ENCODE measurements around the gene PPP5C.
"Not testable (repeated sequence)": the region's sequence is repeated elsewhere in the genome, so short reads cannot be mapped to it uniquely, and the experiment has no call there.

The PPP5C gene

DNA sequence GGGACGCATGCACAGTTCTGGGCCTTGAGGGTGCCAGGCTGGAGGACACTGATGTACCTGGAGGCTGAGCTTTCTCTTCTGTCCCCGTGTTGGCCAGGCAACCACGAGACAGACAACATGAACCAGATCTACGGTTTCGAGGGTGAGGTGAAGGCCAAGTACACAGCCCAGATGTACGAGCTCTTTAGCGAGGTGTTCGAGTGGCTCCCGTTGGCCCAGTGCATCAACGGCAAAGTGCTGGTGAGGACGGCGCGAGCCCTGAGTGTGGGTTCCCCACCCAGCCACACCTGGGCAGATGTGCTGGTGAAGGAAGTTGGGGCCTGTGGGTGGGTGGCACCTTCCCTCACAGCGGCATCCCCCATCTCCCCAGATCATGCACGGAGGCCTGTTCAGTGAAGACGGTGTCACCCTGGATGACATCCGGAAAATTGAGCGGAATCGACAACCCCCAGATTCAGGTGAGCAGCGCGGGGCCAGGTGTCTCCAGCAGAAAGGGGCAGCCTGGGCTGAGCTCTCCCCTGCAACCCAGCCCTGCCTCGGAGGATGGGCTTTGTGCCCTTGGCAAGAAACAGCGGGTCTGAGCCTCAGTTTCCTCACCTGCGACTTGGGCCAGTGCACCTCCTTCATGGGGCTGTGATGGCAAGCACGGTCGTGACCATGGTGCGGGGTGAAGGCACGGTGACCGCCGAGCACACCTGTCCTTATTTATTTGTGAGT, 40.3 kb downstream of the PPP5C start:
- DNase-seq = no peak

DNA sequence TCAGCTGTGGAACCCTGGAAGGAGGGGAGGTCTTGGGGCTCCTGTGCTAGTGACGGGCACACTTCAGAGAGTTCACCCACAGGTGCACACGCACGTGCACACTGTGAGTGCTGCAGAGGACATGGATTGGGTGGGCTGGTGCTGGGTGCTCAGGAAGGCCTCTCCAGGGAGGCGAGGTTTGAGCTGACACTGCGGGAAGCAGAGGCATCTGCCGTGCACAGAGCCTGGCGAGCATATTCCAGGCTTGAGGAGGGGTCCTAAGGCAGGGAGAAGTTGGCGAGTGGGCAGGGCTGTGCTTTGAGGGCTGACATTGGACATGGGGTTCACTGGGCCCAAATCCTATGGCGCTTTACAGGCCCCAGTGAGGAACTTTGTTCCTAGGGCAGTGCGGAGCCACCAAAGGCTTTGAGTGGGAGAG, 40.8 kb downstream of the PPP5C start:
- DNase-seq = no peak

DNA sequence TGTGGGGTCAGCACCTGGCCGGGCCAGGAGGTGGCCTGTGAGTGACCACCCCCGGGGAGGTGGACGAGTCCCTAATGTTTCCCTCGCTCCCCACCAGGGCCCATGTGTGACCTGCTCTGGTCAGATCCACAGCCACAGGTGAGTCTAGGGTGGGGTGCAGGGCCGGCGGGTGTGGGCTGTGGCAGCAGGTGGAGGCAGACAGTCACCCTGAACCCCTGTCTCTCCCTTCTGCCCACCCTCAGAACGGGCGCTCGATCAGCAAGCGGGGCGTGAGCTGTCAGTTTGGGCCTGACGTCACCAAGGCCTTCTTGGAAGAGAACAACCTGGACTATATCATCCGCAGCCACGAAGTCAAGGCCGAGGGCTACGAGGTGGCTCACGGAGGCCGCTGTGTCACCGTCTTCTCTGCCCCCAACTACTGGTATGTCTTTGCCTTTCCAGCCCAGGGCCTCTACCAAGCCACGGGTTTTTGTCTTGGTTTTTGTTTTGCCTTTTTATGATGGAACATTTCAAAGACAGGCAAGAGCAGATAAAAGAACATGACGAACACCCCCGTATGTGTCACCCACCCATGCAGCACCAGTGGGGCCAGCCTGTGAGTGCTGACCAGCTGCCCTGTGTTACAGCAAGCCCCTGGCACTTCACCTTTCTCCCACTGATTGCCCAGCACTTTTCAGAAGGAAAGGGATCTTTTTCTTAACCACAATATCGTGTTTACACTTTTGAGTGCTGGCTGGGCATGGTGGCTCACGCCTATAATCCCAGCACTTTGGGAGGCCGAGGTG, 41.6 kb downstream of the PPP5C start:
- DNase-seq = no peak

DNA sequence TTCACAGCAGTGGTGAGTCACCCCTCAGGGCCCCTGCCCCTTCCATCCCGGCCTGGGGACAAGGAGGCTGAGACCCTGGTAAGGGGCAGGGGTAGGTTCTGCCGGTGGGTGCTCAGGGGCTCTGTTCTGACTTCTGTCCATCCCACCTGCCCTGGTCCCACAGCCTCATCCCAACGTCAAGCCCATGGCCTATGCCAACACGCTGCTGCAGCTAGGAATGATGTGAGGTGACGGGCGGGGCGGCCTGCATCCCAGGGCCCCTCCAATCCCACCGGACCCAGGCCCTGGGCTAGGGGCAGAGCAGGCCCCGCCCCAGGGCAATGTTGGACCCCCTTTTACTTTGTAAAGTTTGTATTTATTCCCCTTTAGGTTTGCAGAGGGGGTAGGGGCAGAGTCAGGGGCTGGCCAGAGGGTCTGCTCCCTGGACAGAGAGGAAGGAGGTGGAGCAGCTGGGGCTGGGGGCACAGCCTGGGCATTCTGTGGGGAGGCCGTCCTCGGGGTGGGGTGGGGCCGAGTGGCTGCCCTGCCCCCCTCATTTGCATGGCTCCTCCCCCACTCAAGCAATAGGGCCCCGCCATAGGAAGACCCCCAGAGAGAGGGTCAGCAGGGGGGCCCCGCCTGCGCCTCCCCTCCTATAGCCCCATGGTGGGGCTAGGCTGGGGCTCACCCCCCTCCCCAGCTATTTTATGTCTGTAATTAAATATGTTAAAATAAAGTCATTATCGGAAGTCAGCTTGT, 43.4 kb downstream of the PPP5C start:
- no peak for DNase-seq

GRCh38 chr19:46390866-46391265, 44.0 kb downstream of the PPP5C start:
- no peak for DNase-seq

DNA sequence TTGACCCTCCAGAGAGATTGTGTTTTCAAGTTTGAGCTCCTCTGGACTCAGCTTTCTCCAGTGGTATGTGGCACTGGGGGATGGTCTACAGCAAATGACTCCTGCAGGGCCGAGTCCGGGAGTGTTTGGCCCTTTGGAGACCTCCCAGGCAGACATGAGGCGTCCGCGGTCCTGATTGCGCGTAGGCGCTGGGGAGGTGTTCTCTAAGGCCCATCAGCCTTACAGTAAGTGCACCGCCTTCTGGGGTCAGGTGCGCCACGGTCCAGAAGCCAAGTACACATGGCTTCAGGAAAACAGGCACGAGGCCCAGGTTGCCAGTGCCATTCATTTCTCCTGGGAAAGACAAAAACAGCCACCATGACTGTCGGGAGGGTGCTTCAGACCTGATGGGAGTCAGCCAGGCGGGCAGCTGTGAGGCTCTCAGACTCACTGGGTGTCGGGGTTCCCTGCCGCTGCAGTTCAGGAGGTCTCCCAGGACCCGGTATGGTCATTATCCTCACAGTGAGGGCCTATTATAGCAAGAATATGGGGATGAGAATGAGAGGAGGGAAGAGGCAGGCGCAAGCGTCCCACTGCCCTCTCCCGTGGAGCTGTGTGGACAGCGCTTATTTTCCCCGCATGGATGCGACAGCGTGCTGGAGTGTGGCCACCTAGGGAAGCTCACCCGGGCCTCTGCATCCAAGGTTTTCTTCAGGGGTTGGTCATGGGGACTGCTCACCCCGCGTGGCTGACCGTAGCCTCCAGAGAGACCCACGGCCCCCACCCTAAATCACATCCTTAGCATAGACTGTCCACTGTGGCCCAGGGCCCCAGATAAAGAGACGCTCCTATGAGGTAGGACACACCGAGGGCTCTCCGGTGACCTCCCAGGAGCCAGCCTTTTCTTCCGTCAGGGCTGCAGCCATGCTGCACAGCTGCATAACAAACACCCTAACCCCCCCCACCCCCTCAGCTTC, 44.7 kb downstream of the PPP5C start:
- DNase-seq = no peak

- DNase-seq = peak; percentile 88
These were observed 45.4 kb downstream of the PPP5C start for GRCh38 chr19:46392252-46392801.

GRCh38 chr19:46392837-46393236, 46.0 kb downstream of the PPP5C start:
- DNase-seq = no peak

- no peak for DNase-seq
These were observed 46.8 kb downstream of the PPP5C start for GRCh38 chr19:46393456-46394401.

DNA sequence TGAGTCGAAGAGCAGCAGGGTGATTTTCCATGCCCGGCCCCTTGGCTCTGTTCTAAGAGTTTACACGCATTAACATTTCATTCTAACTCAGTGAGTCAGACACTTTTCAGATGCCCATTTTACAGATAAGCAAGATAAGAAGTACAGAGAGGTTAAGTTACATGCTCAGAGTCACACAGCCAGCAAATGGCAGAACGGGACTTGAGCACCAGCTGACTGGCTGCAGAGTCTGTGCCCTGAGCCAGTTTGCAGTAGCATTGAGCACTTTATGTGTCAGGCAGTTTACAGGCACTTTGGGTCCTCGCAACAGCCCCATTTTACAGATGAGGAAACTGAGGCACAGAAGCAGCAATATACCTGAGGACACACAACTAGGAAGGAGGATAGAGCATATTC, 47.5 kb downstream of the PPP5C start:
- DNase-seq = no peak

- DNase-seq = not testable (repeated sequence)
These were observed 51.1 kb downstream of the PPP5C start for GRCh38 chr19:46397801-46398479.

- DNase-seq = no peak
These were observed 55.8 kb downstream of the PPP5C start for GRCh38 chr19:46402725-46403124.

DNA sequence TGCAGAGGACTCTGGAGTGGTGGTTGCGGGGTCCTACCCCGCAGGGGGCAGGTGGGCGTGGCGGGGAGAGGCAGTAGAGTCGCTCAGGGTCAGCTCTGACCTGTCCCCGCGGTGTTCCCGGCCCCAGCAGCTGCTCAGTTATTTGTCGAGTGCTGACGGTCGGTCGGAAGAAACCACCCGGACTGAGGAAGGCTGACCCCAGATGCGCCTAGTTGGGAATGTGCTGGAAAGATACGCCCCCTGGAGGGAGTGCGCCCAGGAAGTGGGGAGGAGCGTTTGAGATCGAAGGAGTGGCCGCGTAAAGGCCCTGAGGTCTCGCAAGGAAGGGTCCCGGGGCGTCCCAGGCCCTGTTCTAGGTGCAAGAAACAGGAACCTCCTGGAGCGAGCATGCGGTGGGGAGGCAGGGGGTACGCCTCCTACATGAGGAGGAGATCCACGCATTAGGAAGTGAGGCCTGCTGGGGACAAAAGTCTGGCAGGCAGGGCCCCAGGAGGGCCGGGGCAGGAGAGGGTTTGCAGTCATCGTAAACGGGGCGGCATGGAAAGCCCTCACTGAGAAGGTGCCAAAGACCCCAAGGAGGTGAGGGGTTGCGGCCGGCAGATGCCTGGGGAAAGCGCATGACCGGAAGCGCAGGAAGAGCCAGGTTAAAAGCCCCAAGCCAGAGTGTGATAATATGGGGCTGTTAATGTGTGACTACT, 57.3 kb downstream of the PPP5C start:
- peak; percentile 45 for DNase-seq

GRCh38 chr19:46404753-46405468, 58.0 kb downstream of the PPP5C start:
- DNase-seq = no peak

DNA sequence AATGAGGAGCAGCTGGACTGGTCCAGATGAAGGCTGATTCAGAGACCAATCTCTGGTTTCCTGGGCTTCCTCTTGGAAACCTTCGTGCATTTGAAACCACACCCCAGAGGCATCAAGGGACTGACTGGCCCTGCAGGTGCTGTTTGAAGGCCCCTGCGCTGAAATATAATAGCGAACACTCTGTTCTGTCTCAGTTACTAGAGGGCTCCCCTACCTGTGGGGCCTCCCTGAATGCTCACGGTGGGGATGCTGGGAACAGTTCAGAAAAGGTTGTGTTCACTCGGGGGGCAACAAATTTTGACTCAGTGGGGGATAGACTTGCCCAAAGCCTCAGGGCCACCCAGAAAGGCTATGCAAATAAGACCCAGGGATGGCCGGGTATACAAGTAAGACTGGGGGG, 60.1 kb downstream of the PPP5C start:
- DNase-seq = no peak

- DNase-seq = no peak
These were observed 61.2 kb downstream of the PPP5C start for GRCh38 chr19:46407856-46408663.

DNA sequence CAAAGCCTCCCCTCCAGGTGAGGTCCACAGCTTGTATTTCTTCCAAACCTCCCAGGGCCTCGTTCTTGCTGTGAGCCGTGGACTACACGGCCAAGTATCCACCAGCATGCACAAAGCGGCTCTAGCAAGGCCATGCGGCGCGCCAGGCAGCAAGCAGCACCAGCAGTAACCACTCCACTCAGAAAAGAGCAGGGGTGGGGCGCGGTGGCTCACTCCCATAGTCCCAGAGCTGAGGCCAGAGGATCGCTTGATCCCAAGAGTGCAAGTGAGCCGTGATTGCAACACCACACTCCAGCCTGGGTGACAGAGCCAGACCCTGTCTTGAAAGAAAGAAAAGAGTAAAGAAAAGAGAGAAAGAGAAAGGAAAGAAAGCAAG, 61.8 kb downstream of the PPP5C start:
- peak; percentile 53 for DNase-seq

GRCh38 chr19:46409191-46409590, 62.3 kb downstream of the PPP5C start:
- no peak for DNase-seq

All from fibroblast of skin of scalp (primary cell).